Measurements from ENCODE around the gene ACTRT2.

ACTRT2 gene

DNA sequence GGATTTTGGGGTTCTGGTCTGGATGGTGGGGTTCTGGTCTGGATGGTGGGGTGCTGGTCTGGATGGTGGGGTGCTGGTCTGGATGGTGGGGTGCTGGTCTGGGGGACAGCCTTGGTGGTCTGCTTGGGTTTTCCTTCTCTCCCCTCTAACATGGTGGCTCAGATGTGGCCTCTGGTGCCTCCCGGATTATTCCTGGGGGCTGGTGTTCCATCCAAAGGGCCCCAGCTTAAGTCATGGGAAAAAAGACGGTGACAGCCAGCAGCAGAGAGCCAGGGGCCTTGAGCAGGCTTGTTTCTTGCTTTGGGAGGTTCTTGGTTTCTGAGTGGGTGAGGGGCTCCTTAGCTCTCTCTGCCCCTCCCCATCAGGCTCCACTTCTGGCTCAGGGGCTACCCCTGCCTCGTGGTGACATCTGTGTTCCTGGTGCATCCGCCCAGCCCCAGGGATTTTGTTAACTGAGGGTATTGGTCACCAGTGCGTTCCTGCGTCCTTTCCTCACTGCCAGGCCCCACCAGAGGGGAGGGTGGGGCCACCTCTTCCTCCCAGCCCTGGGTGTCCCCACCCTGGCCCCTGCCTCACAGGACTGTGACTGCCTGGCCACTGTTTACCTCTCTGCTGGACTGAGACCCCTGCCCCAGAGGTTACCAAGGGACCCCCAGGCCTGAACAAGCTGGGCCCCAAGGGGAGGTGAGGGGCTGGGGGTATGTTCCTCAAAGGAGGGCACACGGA lies 43.2 kb upstream of the ACTRT2 start:
- H3K9ac ChIP-seq (ENCODE audit: low read length in 5 of 5): no peak overlapping the region
- H3K27ac ChIP-seq (ENCODE audit: low read depth, low read length): no peak overlapping the region
- no peaks in the 10 kb centered on the region for H3K4me1 ChIP-seq (ENCODE audit: control insufficient read depth in 5 of 5, insufficient read depth in 5 of 5, low read length in 5 of 5)
- H3K27me3 ChIP-seq (ENCODE audit: control insufficient read depth in 5 of 5, insufficient read depth in 4 of 5, low read length in 5 of 5): peaks cover 9 to 32% (median 22%) of the 10 kb centered on the region in 5 donors
- H3K4me3 ChIP-seq (ENCODE audit: low read depth in 1 of 5, low read length in 5 of 5): no peak overlapping the region
- no peaks in the 10 kb centered on the region for H3K36me3 ChIP-seq (ENCODE audit: control insufficient read depth in 5 of 5, insufficient read depth in 5 of 5, low read length in 5 of 5)
- no peaks in the 10 kb centered on the region for H3K9me3 ChIP-seq (ENCODE audit: control insufficient read depth in 5 of 5, low read length in 5 of 5)

DNA sequence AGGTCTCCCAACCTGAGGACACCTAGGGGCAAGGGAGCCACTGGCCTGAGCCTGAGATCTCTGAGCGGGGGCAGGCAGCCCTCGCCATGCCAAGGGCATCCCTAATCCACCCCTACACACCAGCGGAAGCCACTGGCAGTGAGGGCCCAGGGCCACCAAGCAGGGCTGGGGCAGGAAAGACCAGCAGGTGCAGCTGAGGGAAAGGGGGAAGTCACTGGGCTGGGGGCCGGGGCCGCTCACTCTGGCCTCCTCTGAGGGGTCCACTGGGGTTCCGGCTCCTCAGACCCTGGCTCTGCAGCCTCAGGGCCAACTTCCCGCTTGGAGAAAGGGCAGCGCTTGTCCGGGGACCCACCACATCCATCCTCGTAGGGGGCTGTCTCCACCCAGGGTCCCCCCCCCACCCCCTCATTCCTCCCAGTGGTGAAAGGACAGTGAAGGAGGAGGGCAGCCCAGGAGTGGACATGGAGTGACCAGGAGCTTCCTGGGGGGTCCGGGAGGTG lies 42.5 kb upstream of the ACTRT2 start:
- no peaks in the 10 kb centered on the region for H3K4me1 ChIP-seq (ENCODE audit: control insufficient read depth in 5 of 5, insufficient read depth in 5 of 5, low read length in 5 of 5)
- H3K27ac ChIP-seq (ENCODE audit: low read depth, low read length): no peak overlapping the region
- no peak overlapping the region for H3K4me3 ChIP-seq (ENCODE audit: low read depth in 1 of 5, low read length in 5 of 5)
- H3K27me3 ChIP-seq (ENCODE audit: control insufficient read depth in 5 of 5, insufficient read depth in 4 of 5, low read length in 5 of 5): peaks cover 8 to 28% (median 17%) of the 10 kb centered on the region in 5 donors
- H3K9ac ChIP-seq (ENCODE audit: low read length in 5 of 5): no peak overlapping the region
- H3K9me3 ChIP-seq (ENCODE audit: control insufficient read depth in 5 of 5, low read length in 5 of 5): no peaks in the 10 kb centered on the region
- H3K36me3 ChIP-seq (ENCODE audit: control insufficient read depth in 5 of 5, insufficient read depth in 5 of 5, low read length in 5 of 5): no peaks in the 10 kb centered on the region

DNA sequence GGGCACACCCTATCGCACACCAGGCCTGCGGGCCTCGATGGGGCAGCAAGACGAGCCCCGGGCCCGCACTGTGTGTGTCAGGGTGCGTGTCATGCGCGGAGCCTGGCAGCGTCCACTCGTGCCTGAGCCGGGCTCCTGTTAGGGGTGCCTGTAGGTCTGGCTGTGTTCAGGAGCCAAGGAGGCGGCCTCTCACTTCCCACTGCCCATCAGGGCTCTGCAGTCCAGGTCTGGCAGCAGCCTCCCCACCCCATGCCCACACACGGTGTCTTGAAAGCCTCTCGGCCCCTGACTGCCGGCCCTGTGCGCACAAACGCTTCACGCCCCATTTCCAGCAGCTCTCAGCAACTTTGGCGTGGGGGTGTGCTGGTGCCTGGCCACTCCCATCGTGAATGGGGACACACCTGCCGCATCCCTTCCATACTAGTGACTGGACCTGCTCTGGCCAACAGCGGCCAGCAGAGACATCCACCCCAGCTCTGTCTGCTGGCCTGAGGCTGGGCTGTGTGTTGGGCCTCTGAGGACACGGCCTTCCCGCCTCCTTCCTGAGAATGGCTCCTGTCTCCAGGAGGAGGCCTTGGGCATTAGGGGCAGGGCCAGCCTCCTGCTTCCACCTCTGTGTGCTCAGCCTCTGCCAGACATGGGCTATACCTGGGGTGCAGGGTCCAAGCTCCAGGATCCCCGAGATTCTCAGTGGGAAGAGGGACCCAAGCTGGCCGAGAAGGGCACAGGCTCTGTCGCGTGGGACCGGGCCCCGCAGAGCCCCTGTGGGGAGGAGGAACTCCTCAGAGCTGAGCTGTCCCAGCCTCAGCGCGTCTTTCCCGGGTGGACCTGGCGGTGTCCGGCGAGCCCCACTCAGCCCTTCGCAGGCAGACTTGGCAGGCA lies 41.8 kb upstream of the ACTRT2 start:
- no peaks in the 10 kb centered on the region for H3K9me3 ChIP-seq (ENCODE audit: control insufficient read depth in 5 of 5, low read length in 5 of 5)
- no peak overlapping the region for H3K9ac ChIP-seq (ENCODE audit: low read length in 5 of 5)
- H3K4me3 ChIP-seq (ENCODE audit: low read depth in 1 of 5, low read length in 5 of 5): no peak overlapping the region
- H3K4me1 ChIP-seq (ENCODE audit: control insufficient read depth in 5 of 5, insufficient read depth in 5 of 5, low read length in 5 of 5): no peaks in the 10 kb centered on the region
- H3K27me3 ChIP-seq (ENCODE audit: control insufficient read depth in 5 of 5, insufficient read depth in 4 of 5, low read length in 5 of 5): peaks cover 2 to 21% (median 13%) of the 10 kb centered on the region in 5 donors
- H3K27ac ChIP-seq (ENCODE audit: low read depth, low read length): no peak overlapping the region
- no peaks in the 10 kb centered on the region for H3K36me3 ChIP-seq (ENCODE audit: control insufficient read depth in 5 of 5, insufficient read depth in 5 of 5, low read length in 5 of 5)

DNA sequence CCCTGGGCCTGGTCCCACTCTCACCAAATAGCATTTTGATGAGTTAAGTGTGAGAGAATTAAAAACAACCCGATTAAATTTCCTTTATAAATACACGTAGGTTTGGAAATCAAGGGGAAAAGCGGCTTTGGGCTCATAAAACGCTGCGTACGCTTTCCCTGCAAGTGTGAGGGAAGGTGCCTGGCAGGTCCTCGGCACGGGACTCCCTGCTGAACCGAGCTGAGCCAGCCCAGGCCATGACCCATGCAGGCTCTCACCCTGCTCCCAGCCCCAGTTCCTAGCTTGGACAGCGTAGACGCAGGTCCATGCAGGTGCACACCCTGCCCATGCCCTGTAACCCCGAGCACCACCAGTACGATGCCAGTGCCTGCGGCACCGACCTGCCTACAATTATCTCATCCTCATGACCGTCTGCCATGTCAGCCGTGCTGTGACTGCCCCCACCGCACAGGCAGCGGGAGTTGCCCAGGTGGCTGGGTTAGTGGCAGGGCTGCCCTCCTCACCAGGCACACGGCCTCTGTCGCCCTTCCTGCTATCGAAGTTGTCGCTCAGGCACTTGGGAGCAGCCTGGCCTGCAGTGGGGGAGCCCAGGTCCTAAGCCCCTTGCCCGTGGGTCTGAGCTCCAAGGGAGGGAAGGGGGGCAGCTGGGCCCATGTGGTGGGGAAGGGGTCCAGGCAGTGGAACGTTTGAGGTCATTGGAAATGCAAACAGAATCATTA lies 41.0 kb upstream of the ACTRT2 start:
- Histone ChIP-seq H3K27ac (ENCODE audit: low read depth, low read length) (no peak overlapping the region), H3K4me3 (ENCODE audit: low read depth in 1 of 5, low read length in 5 of 5) (no peak overlapping the region), H3K27me3 (ENCODE audit: control insufficient read depth in 5 of 5, insufficient read depth in 4 of 5, low read length in 5 of 5) (peaks cover 2 to 17% (median 13%) of the 10 kb centered on the region in 5 donors), H3K9ac (ENCODE audit: low read length in 5 of 5) (no peak overlapping the region), H3K9me3 (ENCODE audit: control insufficient read depth in 5 of 5, low read length in 5 of 5) (no peaks in the 10 kb centered on the region), H3K4me1 (ENCODE audit: control insufficient read depth in 5 of 5, insufficient read depth in 5 of 5, low read length in 5 of 5) (no peaks in the 10 kb centered on the region), H3K36me3 (ENCODE audit: control insufficient read depth in 5 of 5, insufficient read depth in 5 of 5, low read length in 5 of 5) (no peaks in the 10 kb centered on the region)

DNA sequence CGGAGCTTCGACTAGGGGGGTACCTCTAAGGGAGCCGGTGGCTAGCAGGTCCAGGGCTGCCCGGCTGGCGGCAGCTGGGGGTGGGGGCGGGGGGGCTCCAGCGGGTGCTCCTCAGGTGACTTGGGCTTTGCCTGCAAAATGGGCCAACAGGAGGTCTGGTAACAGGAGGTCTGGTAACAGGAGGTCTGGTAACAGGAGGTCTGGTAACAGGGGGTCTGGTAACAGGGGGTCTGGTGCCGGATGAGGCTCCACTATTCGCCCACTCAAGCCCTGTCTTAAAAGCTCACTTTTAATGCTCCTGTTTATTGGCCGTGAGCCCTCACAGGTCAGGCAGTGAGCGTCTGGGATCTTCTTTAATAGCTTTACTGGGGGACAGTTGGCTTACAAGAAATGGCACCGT lies 40.4 kb upstream of the ACTRT2 start:
- H3K27me3 ChIP-seq (ENCODE audit: control insufficient read depth in 5 of 5, insufficient read depth in 4 of 5, low read length in 5 of 5): peaks cover 2 to 17% (median 16%) of the 10 kb centered on the region in 5 donors
- H3K4me1 ChIP-seq (ENCODE audit: control insufficient read depth in 5 of 5, insufficient read depth in 5 of 5, low read length in 5 of 5): no peaks in the 10 kb centered on the region
- H3K36me3 ChIP-seq (ENCODE audit: control insufficient read depth in 5 of 5, insufficient read depth in 5 of 5, low read length in 5 of 5): no peaks in the 10 kb centered on the region
- H3K9me3 ChIP-seq (ENCODE audit: control insufficient read depth in 5 of 5, low read length in 5 of 5): no peaks in the 10 kb centered on the region
- H3K4me3 ChIP-seq (ENCODE audit: low read depth in 1 of 5, low read length in 5 of 5): no peak overlapping the region
- no peak overlapping the region for H3K27ac ChIP-seq (ENCODE audit: low read depth, low read length)
- H3K9ac ChIP-seq (ENCODE audit: low read length in 5 of 5): no peak overlapping the region

DNA sequence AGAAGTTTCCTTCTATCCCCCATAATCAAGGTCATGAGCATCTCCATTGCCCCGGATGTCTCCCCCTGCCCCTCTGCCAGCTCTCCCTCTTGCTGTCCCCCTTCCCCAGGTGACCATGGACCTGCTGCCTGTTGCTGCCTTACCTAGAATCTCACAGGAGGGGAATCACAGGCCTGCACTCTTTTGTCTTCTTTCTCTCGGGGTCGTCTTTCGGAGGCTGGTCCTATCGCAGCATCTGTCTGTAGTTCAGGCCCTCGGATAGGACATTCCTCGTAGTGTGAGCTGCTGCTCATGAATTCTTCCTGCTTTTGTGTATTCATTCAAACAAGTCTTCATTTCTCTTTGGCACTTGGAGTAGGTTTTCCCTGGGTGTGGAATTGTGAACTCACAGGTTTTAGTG lies 39.9 kb upstream of the ACTRT2 start:
- no peak overlapping the region for H3K27ac ChIP-seq (ENCODE audit: low read depth, low read length)
- no peaks in the 10 kb centered on the region for H3K36me3 ChIP-seq (ENCODE audit: control insufficient read depth in 5 of 5, insufficient read depth in 5 of 5, low read length in 5 of 5)
- peaks cover 2 to 17% (median 17%) of the 10 kb centered on the region in 5 donors for H3K27me3 ChIP-seq (ENCODE audit: control insufficient read depth in 5 of 5, insufficient read depth in 4 of 5, low read length in 5 of 5)
- H3K4me1 ChIP-seq (ENCODE audit: control insufficient read depth in 5 of 5, insufficient read depth in 5 of 5, low read length in 5 of 5): no peaks in the 10 kb centered on the region
- no peak overlapping the region for H3K4me3 ChIP-seq (ENCODE audit: low read depth in 1 of 5, low read length in 5 of 5)
- no peaks in the 10 kb centered on the region for H3K9me3 ChIP-seq (ENCODE audit: control insufficient read depth in 5 of 5, low read length in 5 of 5)
- H3K9ac ChIP-seq (ENCODE audit: low read length in 5 of 5): no peak overlapping the region

DNA sequence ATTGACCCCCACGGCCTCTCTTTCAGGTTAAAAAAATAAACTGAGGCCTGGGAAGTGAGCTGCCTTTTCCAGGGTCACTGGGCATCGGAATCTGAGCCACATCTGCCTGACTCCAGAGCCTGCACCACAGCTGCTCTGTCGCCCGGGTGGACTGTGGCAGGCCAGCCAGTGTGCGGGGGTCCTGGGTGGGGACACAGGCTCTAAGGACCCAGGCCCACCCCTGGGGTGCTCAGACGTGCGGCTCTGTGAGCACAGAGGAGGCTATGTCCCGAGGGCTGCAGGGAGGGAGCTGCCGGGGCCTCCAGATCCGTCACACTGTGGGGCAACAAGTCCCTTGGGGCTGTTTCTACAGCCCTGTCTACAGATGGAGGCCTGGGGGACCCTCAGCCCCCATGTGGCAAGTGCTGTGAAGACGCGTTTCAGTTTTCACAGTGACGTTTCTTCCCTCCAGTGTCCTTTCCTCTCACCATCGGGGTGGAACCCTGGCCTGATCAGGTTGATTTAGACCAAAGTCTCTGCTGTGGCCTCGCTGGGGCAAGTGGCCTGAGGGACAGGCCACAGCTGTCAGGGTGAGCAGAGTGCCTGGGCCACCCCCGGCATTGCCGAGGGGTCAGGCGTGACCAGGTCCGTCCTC lies 39.2 kb upstream of the ACTRT2 start:
- no peaks in the 10 kb centered on the region for H3K36me3 ChIP-seq (ENCODE audit: control insufficient read depth in 5 of 5, insufficient read depth in 5 of 5, low read length in 5 of 5)
- H3K4me1 ChIP-seq (ENCODE audit: control insufficient read depth in 5 of 5, insufficient read depth in 5 of 5, low read length in 5 of 5): no peaks in the 10 kb centered on the region
- H3K27ac ChIP-seq (ENCODE audit: low read depth, low read length): no peak overlapping the region
- no peak overlapping the region for H3K4me3 ChIP-seq (ENCODE audit: low read depth in 1 of 5, low read length in 5 of 5)
- H3K9me3 ChIP-seq (ENCODE audit: control insufficient read depth in 5 of 5, low read length in 5 of 5): no peaks in the 10 kb centered on the region
- H3K9ac ChIP-seq (ENCODE audit: low read length in 5 of 5): no peak overlapping the region
- peaks cover 2 to 22% (median 17%) of the 10 kb centered on the region in 5 donors for H3K27me3 ChIP-seq (ENCODE audit: control insufficient read depth in 5 of 5, insufficient read depth in 4 of 5, low read length in 5 of 5)

DNA sequence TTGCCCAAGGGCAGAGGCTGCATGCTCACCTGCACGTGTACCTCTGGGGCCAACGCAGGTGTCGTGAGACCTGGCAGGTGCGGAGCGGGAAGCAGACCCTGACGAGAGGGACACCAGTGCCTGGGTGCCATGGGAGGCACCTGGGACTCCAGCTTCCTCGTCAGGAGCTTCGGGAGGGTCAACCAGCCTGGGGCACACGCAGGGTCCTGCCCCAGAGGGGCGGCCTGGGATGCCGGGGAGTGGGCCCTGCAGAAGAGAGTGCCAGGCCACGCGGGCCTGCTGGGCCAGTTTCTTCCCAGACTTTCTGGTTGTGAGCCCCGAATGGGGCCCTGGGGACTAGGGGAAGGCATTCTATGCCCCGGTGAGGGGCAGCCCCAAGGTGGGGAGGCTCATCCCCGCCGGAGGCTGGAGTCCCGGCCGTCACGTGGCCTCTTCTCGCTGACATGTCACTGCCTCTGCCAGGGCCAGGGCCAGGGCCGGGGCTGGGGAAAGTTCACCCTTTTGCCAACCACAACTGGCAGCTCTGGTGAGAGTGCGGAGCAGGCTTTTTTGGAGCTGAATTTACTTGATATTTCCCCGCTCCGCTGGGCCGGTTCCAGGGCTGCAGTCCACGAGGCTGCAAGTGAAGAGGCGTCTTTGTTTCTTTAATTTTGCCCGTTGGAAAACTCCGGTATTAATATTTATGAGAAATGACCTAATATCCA lies 38.5 kb upstream of the ACTRT2 start:
- Histone ChIP-seq H3K27me3 (ENCODE audit: control insufficient read depth in 5 of 5, insufficient read depth in 4 of 5, low read length in 5 of 5) (peaks cover 2 to 22% (median 17%) of the 10 kb centered on the region in 5 donors), H3K4me1 (ENCODE audit: control insufficient read depth in 5 of 5, insufficient read depth in 5 of 5, low read length in 5 of 5) (no peaks in the 10 kb centered on the region), H3K9me3 (ENCODE audit: control insufficient read depth in 5 of 5, low read length in 5 of 5) (no peaks in the 10 kb centered on the region), H3K9ac (ENCODE audit: low read length in 5 of 5) (no peak overlapping the region), H3K27ac (ENCODE audit: low read depth, low read length) (no peak overlapping the region), H3K4me3 (ENCODE audit: low read depth in 1 of 5, low read length in 5 of 5) (no peak overlapping the region), H3K36me3 (ENCODE audit: control insufficient read depth in 5 of 5, insufficient read depth in 5 of 5, low read length in 5 of 5) (no peaks in the 10 kb centered on the region)

DNA sequence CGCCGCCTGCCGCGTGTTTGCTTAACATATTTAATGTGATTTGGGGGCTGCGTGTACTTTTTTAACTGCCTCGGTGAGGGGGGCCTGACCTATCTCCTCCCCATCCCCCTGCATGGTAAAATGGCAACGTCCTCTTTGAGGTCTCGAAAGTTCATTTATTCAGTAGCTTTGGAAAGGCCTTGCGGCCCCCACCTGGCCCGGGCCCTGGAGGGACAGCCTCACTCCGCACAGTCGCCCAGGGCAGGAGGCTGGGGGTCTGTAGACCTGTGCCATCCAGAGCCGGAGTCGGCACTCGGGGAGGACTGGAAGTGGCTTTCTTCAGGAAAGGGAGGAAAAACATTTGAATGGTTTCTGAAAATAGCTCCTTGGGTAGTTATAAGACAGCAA lies 38.0 kb upstream of the ACTRT2 start:
- no peaks in the 10 kb centered on the region for H3K9me3 ChIP-seq (ENCODE audit: control insufficient read depth in 5 of 5, low read length in 5 of 5)
- no peak overlapping the region for H3K27ac ChIP-seq (ENCODE audit: low read depth, low read length)
- no peaks in the 10 kb centered on the region for H3K4me1 ChIP-seq (ENCODE audit: control insufficient read depth in 5 of 5, insufficient read depth in 5 of 5, low read length in 5 of 5)
- no peak overlapping the region for H3K9ac ChIP-seq (ENCODE audit: low read length in 5 of 5)
- H3K36me3 ChIP-seq (ENCODE audit: control insufficient read depth in 5 of 5, insufficient read depth in 5 of 5, low read length in 5 of 5): no peaks in the 10 kb centered on the region
- no peak overlapping the region for H3K4me3 ChIP-seq (ENCODE audit: low read depth in 1 of 5, low read length in 5 of 5)
- peaks cover 0 to 18% (median 17%) of the 10 kb centered on the region in 5 donors for H3K27me3 ChIP-seq (ENCODE audit: control insufficient read depth in 5 of 5, insufficient read depth in 4 of 5, low read length in 5 of 5)
